HG03039 (cell line): Measurements from ENCODE around the gene TMPRSS6.

ENCODE experiments used
- ATAC-seq: cut with Tn5 transposase; IDR thresholded peaks from one replicate; pipeline ENCODE4 v1.9.1; 2021; ENCODE audit warnings: mild to moderate bottlenecking, moderate library complexity; ENCODE audit not compliant: unreplicated experiment

Gene TMPRSS6

GRCh38 chr22:37032535-37033460 lies 76.7 kb downstream of the TMPRSS6 start:
- no peak for ATAC-seq

GRCh38 chr22:37032134-37032534 lies 77.4 kb downstream of the TMPRSS6 start:
- ATAC-seq = no peak

- no peak for ATAC-seq
These were observed 78.8 kb downstream of the TMPRSS6 start for GRCh38 chr22:37030560-37031281.

GRCh38 chr22:37028692-37029674 lies 80.5 kb downstream of the TMPRSS6 start:
- no peak for ATAC-seq

GRCh38 chr22:37027556-37027955 lies 82.0 kb downstream of the TMPRSS6 start:
- no peak for ATAC-seq

- no peak for ATAC-seq
These were observed 83.2 kb downstream of the TMPRSS6 start for GRCh38 chr22:37026325-37026724.

GRCh38 chr22:37025500-37026070 lies 83.9 kb downstream of the TMPRSS6 start:
- ATAC-seq = no peak

- no peak for ATAC-seq
These were observed 85.0 kb downstream of the TMPRSS6 start for GRCh38 chr22:37024339-37025157.

- no peak for ATAC-seq
These were observed 85.7 kb downstream of the TMPRSS6 start for GRCh38 chr22:37023743-37024338.

GRCh38 chr22:37022483-37023337 lies 86.8 kb downstream of the TMPRSS6 start:
- ATAC-seq = no peak

GRCh38 chr22:37021710-37022482 lies 87.6 kb downstream of the TMPRSS6 start:
- ATAC-seq = no peak

- ATAC-seq = no peak
These were observed 88.5 kb downstream of the TMPRSS6 start for GRCh38 chr22:37021041-37021440.

GRCh38 chr22:37020192-37020479 lies 89.4 kb downstream of the TMPRSS6 start:
- ATAC-seq = no peak

GRCh38 chr22:37019309-37020191 lies 90.0 kb downstream of the TMPRSS6 start, which contains the start of the genes MPST and TST:
TSS of gene MPST (plus strand) at chr22:37019742. CDS start at chr22:37019837, 95 bp downstream.
TSS of gene TST (minus strand) at chr22:37019447. CDS start at chr22:37018732, 715 bp downstream.
- no peak for ATAC-seq

- no peak for ATAC-seq
These were observed 90.7 kb downstream of the TMPRSS6 start for GRCh38 chr22:37018815-37019308.

- ATAC-seq = no peak
These were observed 91.3 kb downstream of the TMPRSS6 start for GRCh38 chr22:37018086-37018814.
